HepG2 (cell line): ENCODE results near the gene SLC2A8. TPM values are rescaled to one million over a fixed set of nuclear protein-coding genes. Genes with fewer than 3 reads are reported as not detected.

Experiments used
- ADNP ChIP-seq: sonication (generic); formaldehyde crosslinking; IDR thresholded peaks from 2 replicates; pipeline ENCODE4 v1.4.0; 2020; ENCODE audit warnings: missing genetic modification reagents
- ARNTL ChIP-seq: sonication (generic); formaldehyde crosslinking; IDR thresholded peaks from 2 replicates; pipeline ENCODE4 v1.4.0; 2020; ENCODE audit warnings: mild to moderate bottlenecking, missing genetic modification reagents
- DZIP1 ChIP-seq: sonication (generic); formaldehyde crosslinking; IDR thresholded peaks from 2 replicates; pipeline ENCODE4 v1.5.0; 2020; ENCODE audit warnings: mild to moderate bottlenecking, missing genetic modification reagents
- EED ChIP-seq: sonication (generic); formaldehyde crosslinking; IDR thresholded peaks from 2 replicates; pipeline ENCODE4 v1.5.0; 2020; ENCODE audit warnings: mild to moderate bottlenecking, missing genetic modification reagents
- KDM4B ChIP-seq: sonication (generic); formaldehyde crosslinking; IDR thresholded peaks from 2 replicates; pipeline ENCODE4 v1.4.0; 2020; ENCODE audit warnings: missing genetic modification reagents
- MIXL1 ChIP-seq: IDR thresholded peaks from 2 replicates; pipeline ENCODE4 v1.6.1; 2016
- MZF1 ChIP-seq: sonication (generic); formaldehyde crosslinking; IDR thresholded peaks from 2 replicates; pipeline ENCODE4 v1.8.1; 2023; ENCODE audit warnings: mild to moderate bottlenecking, missing genetic modification reagents, borderline replicate concordance
- PRPF4 ChIP-seq: fragments of 200-400 bp; formaldehyde crosslinking; IDR thresholded peaks from 2 replicates; pipeline ENCODE4 v1.6.1; 2016; ENCODE audit warnings: low read length, low read depth; ENCODE audit not compliant: poor library complexity, severe bottlenecking
- REL ChIP-seq: sonication (generic); formaldehyde crosslinking; conservative IDR thresholded peaks from 2 replicates; pipeline ENCODE4 v1.8.0; 2022; ENCODE audit warnings: mild to moderate bottlenecking, missing genetic modification reagents, moderate library complexity
- RORA ChIP-seq: sonication (generic); formaldehyde crosslinking; IDR thresholded peaks from 2 replicates; pipeline ENCODE4 v1.5.0; 2020; ENCODE audit warnings: mild to moderate bottlenecking, missing genetic modification reagents, moderate library complexity
- SMYD3 ChIP-seq: sonication (generic); formaldehyde crosslinking; IDR thresholded peaks from 2 replicates; pipeline ENCODE4 v1.8.1; 2023; ENCODE audit warnings: mild to moderate bottlenecking, missing genetic modification reagents
- SRSF4 ChIP-seq: fragments of 200-400 bp; formaldehyde crosslinking; IDR thresholded peaks from one replicate; pipeline ENCODE4 v1.6.1; 2018; ENCODE audit warnings: mild to moderate bottlenecking, low read depth, low read length, moderate library complexity; ENCODE audit not compliant: poor library complexity, severe bottlenecking
- ZC3H13 ChIP-seq: sonication (generic); formaldehyde crosslinking; IDR thresholded peaks from 2 replicates; pipeline ENCODE4 v1.8.1; 2023; ENCODE audit warnings: mild to moderate bottlenecking, missing genetic modification reagents, moderate library complexity
- ZNF160 ChIP-seq: sonication (generic); formaldehyde crosslinking; IDR thresholded peaks from 2 replicates; pipeline ENCODE4 v1.8.0; 2022; ENCODE audit warnings: mild to moderate bottlenecking, inconsistent platforms, missing genetic modification reagents
- ZNF18 ChIP-seq: sonication (generic); formaldehyde crosslinking; IDR thresholded peaks from 2 replicates; pipeline ENCODE4 v1.8.0; 2022; ENCODE audit warnings: mild to moderate bottlenecking, missing genetic modification reagents; ENCODE audit not compliant: insufficient replicate concordance
- ZNF234 ChIP-seq: sonication (generic); formaldehyde crosslinking; conservative IDR thresholded peaks from 2 replicates; pipeline ENCODE4 v1.5.1; 2020; ENCODE audit warnings: mild to moderate bottlenecking, missing genetic modification reagents
- ZNF333 ChIP-seq: sonication (generic); formaldehyde crosslinking; IDR thresholded peaks from 2 replicates; pipeline ENCODE4 v1.4.0; 2020; ENCODE audit warnings: mild to moderate bottlenecking, missing genetic modification reagents, borderline replicate concordance
- ZNF446 ChIP-seq: sonication (generic); formaldehyde crosslinking; IDR thresholded peaks from 2 replicates; pipeline ENCODE4 v1.5.0; 2020; ENCODE audit warnings: mild to moderate bottlenecking, missing genetic modification reagents
- ZNF563 ChIP-seq: sonication (generic); formaldehyde crosslinking; IDR thresholded peaks from 2 replicates; pipeline ENCODE4 v1.8.0; 2022; ENCODE audit warnings: mild to moderate bottlenecking, moderate library complexity, missing genetic modification reagents
- ZNF616 ChIP-seq: sonication (generic); formaldehyde crosslinking; IDR thresholded peaks from 2 replicates; pipeline ENCODE4 v1.5.0; 2020; ENCODE audit warnings: low read depth, mild to moderate bottlenecking, missing genetic modification reagents
- ZNF619 ChIP-seq: sonication (generic); formaldehyde crosslinking; IDR thresholded peaks from 2 replicates; pipeline ENCODE4 v1.4.0; 2020; ENCODE audit warnings: mild to moderate bottlenecking, missing genetic modification reagents
- ZNF7 ChIP-seq: IDR thresholded peaks from 2 replicates; pipeline ENCODE4 v1.6.1; 2016; ENCODE audit warnings: missing biosample characterization, missing genetic modification reagents
- ZNF713 ChIP-seq: sonication (generic); formaldehyde crosslinking; IDR thresholded peaks from 2 replicates; pipeline ENCODE4 v1.4.0; 2020; ENCODE audit warnings: mild to moderate bottlenecking, missing genetic modification reagents
- ZNF749 ChIP-seq: sonication (generic); formaldehyde crosslinking; IDR thresholded peaks from 2 replicates; pipeline ENCODE4 v1.8.0; 2022; ENCODE audit warnings: mild to moderate bottlenecking, missing genetic modification reagents, moderate library complexity, borderline replicate concordance
- polyA plus RNA-seq, 8 experiments: library from polyadenylated mRNA; depleted of rRNA in 3 of 8; stranded (reverse) in 7 of 8; unstranded in 1 of 8; fragments of >200 nt; fragmentation: Illumina TruSeq in 4 of 8; extraction: Trizol in 4 of 8; gene quantifications; 2 replicates each; pipeline versions ENCODE4 v1.2.1 to v1.2.3, GENCODE V29; 2011 to 2016; ENCODE audit warnings: low read depth in 4 of 8, missing spikeins in 1 of 8, mixed read lengths in 1 of 8; ENCODE audit not compliant: insufficient read depth in 1 of 8
- total RNA-seq, 5 experiments: library from RNA; depleted of rRNA; stranded (reverse); fragments of >200 nt; fragmentation: Illumina TruSeq; extraction: Trizol; gene quantifications; 2 replicates each; pipeline ENCODE4 v1.2.3, GENCODE V29; 2016; ENCODE audit warnings: low read depth in 1 of 5
- TF ChIP-seq, protein P1 (sequence below): sonication (generic); formaldehyde crosslinking; IDR thresholded peaks from 2 replicates; pipeline ENCODE4 v1.8.1; 2023; ENCODE audit warnings: mild to moderate bottlenecking, moderate library complexity, missing genetic modification reagents

The SLC2A8 gene
- total and polyA plus RNA-seq, 2 of the 13 experiments (the other 11 are each of a cell fraction or from before 2014, with no cell fraction given) = 22.6 to 48.6 TPM

DNA sequence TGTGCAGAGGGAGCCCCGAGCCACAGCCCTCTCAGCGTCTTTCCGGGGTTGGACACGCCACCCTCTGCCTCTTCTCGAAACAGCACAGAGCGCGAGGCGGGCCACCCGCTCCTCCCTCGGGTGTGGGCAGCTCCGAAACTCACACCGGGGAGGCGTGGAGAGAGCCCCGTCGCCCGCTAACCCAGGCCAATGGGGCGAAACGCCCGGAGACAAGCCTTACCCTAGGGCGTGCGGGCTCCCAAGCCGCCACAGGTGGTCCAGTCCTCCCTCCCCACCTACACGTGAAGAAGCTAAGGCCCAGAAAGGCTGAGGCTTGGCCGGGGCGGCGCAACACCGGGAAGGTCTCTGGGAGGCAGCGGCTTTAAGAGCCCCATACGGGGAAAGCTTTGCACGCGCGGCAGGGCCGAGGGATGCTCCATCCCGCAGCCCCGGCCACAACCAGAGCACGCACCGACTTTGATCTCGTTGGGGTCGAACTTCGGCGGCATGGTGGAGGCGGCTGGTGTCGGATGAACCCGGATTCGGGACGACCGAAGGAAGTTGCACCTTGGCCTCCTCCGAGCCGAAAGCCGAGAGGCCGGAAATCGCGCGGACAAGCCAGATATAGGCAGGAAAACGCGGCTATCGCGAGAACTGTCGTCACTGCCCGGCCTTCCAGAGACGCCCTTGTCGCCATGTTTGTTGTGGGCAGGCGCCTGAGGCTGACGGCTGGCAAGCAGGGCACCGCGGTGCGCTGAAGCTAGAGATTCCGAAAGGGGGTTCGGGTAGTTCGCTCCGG lies 54.0 kb downstream of the SLC2A8 start, which contains the start of the genes LRSAM1 and RPL12 (continued):
- TF ChIP-seq ZC3H13 (peak; percentile 79), ZNF160 (CRISPR knock-in tag) (peak; percentile 91), ZNF563 (CRISPR knock-in tag) (peak; percentile 88), PRPF4 (no peak), ZNF234 (CRISPR knock-in tag) (no peak; the same call in 1 of the 2 replicates), SRSF4 (no peak), DZIP1 (no peak), ZNF749 (0 out of 2 replicates have a peak, but pooled peaks have one; percentile 58), MZF1 (CRISPR knock-in tag) (no peak), ZNF713 (CRISPR knock-in tag) (no peak; the same call in 1 of the 2 replicates), MIXL1 (CRISPR knock-in tag) (peak; percentile 65; the same call in 1 of the 2 replicates), REL (CRISPR knock-in tag) (peak; percentile 90), ZNF18 (CRISPR knock-in tag) (no peak), KDM4B (CRISPR knock-in tag) (no peak), ARNTL (CRISPR knock-in tag) (peak; percentile 79), ZNF619 (CRISPR knock-in tag) (peak; percentile 81; the same call in 1 of the 2 replicates), RORA (CRISPR knock-in tag) (no peak), ZNF616 (CRISPR knock-in tag) (peak; percentile 64; the same call in 1 of the 2 replicates), ZNF7 (CRISPR knock-in tag) (no peak), ZNF446 (CRISPR knock-in tag) (peak; percentile 82), EED (0 out of 2 replicates have a peak, but pooled peaks have one; percentile 67), ADNP (CRISPR knock-in tag) (no peak), ZNF333 (CRISPR knock-in tag) (no peak), SMYD3 (no peak)
- TF ChIP-seq, protein P1, sequence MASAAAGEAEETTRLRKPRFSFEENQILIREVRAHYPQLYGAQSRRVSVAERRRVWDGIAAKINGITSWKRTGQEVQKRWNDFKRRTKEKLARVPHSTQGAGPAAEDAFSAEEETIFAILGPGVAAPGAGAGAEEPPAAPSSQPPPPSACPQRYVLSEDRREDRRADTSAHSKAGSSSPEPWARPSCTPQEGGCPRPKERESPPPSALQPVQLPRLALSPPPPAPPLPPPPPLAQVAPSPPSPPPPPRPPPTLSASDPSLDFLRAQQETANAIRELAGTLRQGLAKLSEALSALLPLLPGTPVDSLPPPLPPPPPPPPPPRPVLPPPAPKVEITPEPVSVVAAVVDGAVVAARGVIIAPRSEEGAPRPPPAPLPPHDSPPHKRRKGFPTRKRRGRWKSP = peak; percentile 90
